Parathyroid adenoma (tissue), 2 donors: ENCODE measurements around the gene SLC22A4.

Experiments
- H2AFZ ChIP-seq: fragments of 300-600 bp; sonication (generic); one replicate; pipeline ENCODE4 v1.7.0; 2017; ENCODE audit warnings: antibody characterized with exemption, mild to moderate bottlenecking
- H3K27ac ChIP-seq: fragments of 300-600 bp; sonication (generic); one replicate; pipeline ENCODE4 v1.7.0; 2017
- H3K27me3 ChIP-seq: fragments of 300-600 bp; sonication (generic); one replicate; pipeline ENCODE4 v1.7.0; 2017; ENCODE audit warnings: low read length; ENCODE audit not compliant: control insufficient read depth, insufficient read depth
- H3K36me3 ChIP-seq: fragments of 300-600 bp; sonication (generic); one replicate; pipeline ENCODE4 v1.7.0; 2017; ENCODE audit warnings: low read length; ENCODE audit not compliant: control insufficient read depth, insufficient read depth
- H3K4me1 ChIP-seq: fragments of 300-600 bp; sonication (generic); one replicate; pipeline ENCODE4 v1.7.0; 2017; ENCODE audit warnings: control low read depth
- H3K4me2 ChIP-seq: fragments of 300-600 bp; sonication (generic); one replicate; pipeline ENCODE4 v1.7.0; 2017; ENCODE audit warnings: low read length
- H3K4me3 ChIP-seq: fragments of 300-600 bp; sonication (generic); one replicate; pipeline ENCODE4 v1.7.0; 2017; ENCODE audit warnings: low read depth, low read length
- H3K79me2 ChIP-seq: fragments of 300-600 bp; sonication (generic); one replicate; pipeline ENCODE4 v1.7.0; 2017; ENCODE audit warnings: control low read depth
- H3K9ac ChIP-seq: fragments of 300-600 bp; sonication (generic); one replicate; pipeline ENCODE4 v1.7.0; 2017; ENCODE audit warnings: mild to moderate bottlenecking
- H3K9me3 ChIP-seq: fragments of 300-600 bp; sonication (generic); one replicate; pipeline ENCODE4 v1.7.0; 2017; ENCODE audit warnings: low read length; ENCODE audit not compliant: control insufficient read depth
- CTCF ChIP-seq: fragments of 300-600 bp; sonication (generic); IDR thresholded peaks from one replicate; pipeline ENCODE4 v1.7.0; 2017; ENCODE audit warnings: antibody characterized with exemption, mild to moderate bottlenecking
- donor health status: primary hyperparathyroidism.

The SLC22A4 gene

GRCh38 chr5:132327252-132327955, 33.2 kb downstream of the SLC22A4 start:
- H3K4me2 ChIP-seq = no peak overlapping the region
- no peak for TF ChIP-seq CTCF
- no peaks in the 10 kb centered on the region for H3K36me3 ChIP-seq
- no peak overlapping the region for H2AFZ ChIP-seq
- no peak overlapping the region for H3K4me3 ChIP-seq
- H3K79me2 ChIP-seq = no peaks in the 10 kb centered on the region
- no peak overlapping the region for H3K27ac ChIP-seq
- H3K4me1 ChIP-seq = peaks cover 3% of the 10 kb centered on the region
- no peak overlapping the region for H3K9ac ChIP-seq
- no peaks in the 10 kb centered on the region for H3K27me3 ChIP-seq
- H3K9me3 ChIP-seq = no peaks in the 10 kb centered on the region

GRCh38 chr5:132334812-132335211, 40.6 kb downstream of the SLC22A4 start:
- no peak overlapping the region for H2AFZ ChIP-seq
- H3K79me2 ChIP-seq = no peaks in the 10 kb centered on the region
- no peak overlapping the region for H3K4me2 ChIP-seq
- H3K27ac ChIP-seq = no peak overlapping the region
- H3K9me3 ChIP-seq = no peaks in the 10 kb centered on the region
- TF ChIP-seq CTCF = no peak
- no peak overlapping the region for H3K9ac ChIP-seq
- no peaks in the 10 kb centered on the region for H3K4me1 ChIP-seq
- H3K36me3 ChIP-seq = no peaks in the 10 kb centered on the region
- H3K4me3 ChIP-seq = no peak overlapping the region
- no peaks in the 10 kb centered on the region for H3K27me3 ChIP-seq

- no peaks in the 10 kb centered on the region for H3K79me2 ChIP-seq
- H3K9ac ChIP-seq = no peak overlapping the region
- no peaks in the 10 kb centered on the region for H3K4me1 ChIP-seq
- H3K27me3 ChIP-seq = no peaks in the 10 kb centered on the region
- no peak for TF ChIP-seq CTCF
- no peak overlapping the region for H3K4me3 ChIP-seq
- no peaks in the 10 kb centered on the region for H3K36me3 ChIP-seq
- no peak overlapping the region for H3K27ac ChIP-seq
- no peak overlapping the region for H2AFZ ChIP-seq
- H3K4me2 ChIP-seq = no peak overlapping the region
- H3K9me3 ChIP-seq = no peaks in the 10 kb centered on the region
Measured at GRCh38 chr5:132335402-132335801, 41.2 kb downstream of the SLC22A4 start.

- Histone ChIP-seq H3K27ac (no peak overlapping the region), H3K4me3 (no peak overlapping the region), H3K4me2 (no peak overlapping the region), H3K36me3 (no peaks in the 10 kb centered on the region), H3K79me2 (no peaks in the 10 kb centered on the region), H2AFZ (no peak overlapping the region), H3K4me1 (no peaks in the 10 kb centered on the region), H3K9ac (no peak overlapping the region), H3K27me3 (no peaks in the 10 kb centered on the region), H3K9me3 (no peaks in the 10 kb centered on the region)
- TF ChIP-seq CTCF = no peak
Measured at GRCh38 chr5:132339502-132339901, 45.3 kb downstream of the SLC22A4 start.
